Measurements from ENCODE around the gene TAL1. TPM values are rescaled to one million over a fixed set of nuclear protein-coding genes. Genes with fewer than 3 reads are reported as not detected.
"Not testable (repeated sequence)": the region's sequence is repeated elsewhere in the genome, so short reads cannot be mapped to it uniquely, and the experiment has no call there.

The TAL1 gene
- 1 to 10 TPM in 1 of 2 donors, not detected in 1; 1.7 TPM for total RNA-seq

GRCh38 chr1:47232187-47232874 is at the start of gene TAL1:
Gene TAL1 (minus strand): TSS chr1:47232225. CDS start chr1:47225888, 6,337 bp downstream.
- Mint-ChIP-seq H3K4me1 (ENCODE audit: low read depth in 2 of 2) (peaks cover 27 to 28% of the 10 kb centered on the region in 2 donors), H3K27ac (peak within 1 kb of the TSS; percentile 19 to 52), H3K27me3 (peaks cover 55 to 66% of the 10 kb centered on the region in 2 donors), H3K4me3 (peak within 1 kb of the TSS; percentile 89), H3K36me3 (no peaks in the 10 kb centered on the region), H3K9me3 (no peaks in the 10 kb centered on the region)
- DNase-seq (ENCODE audit: low spot score) (no peak), ATAC-seq (peak in 1 of 2 donors; percentile 67)

- H3K36me3 Mint-ChIP-seq, result peaks cover 13% of the 10 kb centered on the region
- no peak overlapping the region for H3K4me3 Mint-ChIP-seq
- DNase-seq (ENCODE audit: low spot score) (no peak), ATAC-seq (peak in 1 of 2 donors; percentile 36)
- H3K4me1 Mint-ChIP-seq (ENCODE audit: low read depth in 2 of 2), result no peaks in the 10 kb centered on the region
- no peaks in the 10 kb centered on the region for H3K9me3 Mint-ChIP-seq
- H3K27ac Mint-ChIP-seq, result no peak overlapping the region
- no peaks in the 10 kb centered on the region for H3K27me3 Mint-ChIP-seq
Observed at GRCh38 chr1:47280142-47280541, 48.1 kb upstream of the TAL1 start.

GRCh38 chr1:47276850-47277249 is 44.8 kb upstream of the TAL1 start:
- ATAC-seq (no peak), DNase-seq (ENCODE audit: low spot score) (no peak)
- H3K36me3 Mint-ChIP-seq, result peaks cover 13% of the 10 kb centered on the region
- H3K9me3 Mint-ChIP-seq, result no peaks in the 10 kb centered on the region
- no peak overlapping the region for H3K27ac Mint-ChIP-seq
- H3K4me1 Mint-ChIP-seq (ENCODE audit: low read depth in 2 of 2), result no peaks in the 10 kb centered on the region
- H3K27me3 Mint-ChIP-seq, result no peaks in the 10 kb centered on the region
- H3K4me3 Mint-ChIP-seq, result no peak overlapping the region

GRCh38 chr1:47275811-47276210 is 43.8 kb upstream of the TAL1 start:
- DNase-seq (ENCODE audit: low spot score); ATAC-seq; H3K4me1 Mint-ChIP-seq (ENCODE audit: low read depth in 2 of 2); H3K9me3 Mint-ChIP-seq; H3K27me3 Mint-ChIP-seq; H3K4me3 Mint-ChIP-seq; H3K27ac Mint-ChIP-seq: not testable (repeated sequence)
- H3K36me3 Mint-ChIP-seq, result peaks cover 12% of the 10 kb centered on the region

GRCh38 chr1:47265529-47265928 is 33.5 kb upstream of the TAL1 start:
- H3K4me1 Mint-ChIP-seq (ENCODE audit: low read depth in 2 of 2); H3K9me3 Mint-ChIP-seq; H3K27me3 Mint-ChIP-seq; DNase-seq (ENCODE audit: low spot score); ATAC-seq; H3K27ac Mint-ChIP-seq; H3K4me3 Mint-ChIP-seq; H3K36me3 Mint-ChIP-seq: not testable (repeated sequence)

DNA sequence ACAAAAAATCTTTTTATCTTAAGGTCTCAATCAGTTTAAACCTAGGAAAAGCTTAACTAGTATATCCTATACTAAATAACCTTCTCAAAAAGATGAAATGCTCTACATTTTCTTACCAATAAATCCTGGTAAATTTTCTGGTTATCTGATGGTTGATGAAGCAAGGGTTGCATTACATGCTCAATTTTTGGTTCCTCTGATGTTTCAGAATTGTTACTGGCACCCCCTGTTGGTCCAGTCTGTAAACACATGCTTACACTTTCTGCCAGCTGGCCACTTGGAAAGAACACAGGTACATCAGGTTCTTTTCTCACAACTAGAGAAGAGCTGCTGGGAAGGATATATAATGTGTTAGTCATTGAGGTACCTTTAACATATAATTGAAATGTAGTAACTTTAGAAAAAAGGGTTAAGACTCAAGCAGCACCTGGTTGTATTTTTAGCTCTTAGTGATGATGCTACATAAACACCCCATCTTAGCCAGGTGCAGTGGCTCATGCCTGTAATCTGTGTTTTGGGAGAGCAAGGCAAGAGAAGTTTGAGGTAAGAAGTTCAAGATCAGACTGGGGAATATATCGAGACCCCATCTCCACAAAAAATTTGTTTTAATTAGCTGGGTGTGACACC is 30.9 kb upstream of the TAL1 start:
- no peak for ATAC-seq

GRCh38 chr1:47257224-47257623 is 25.2 kb upstream of the TAL1 start:
- Mint-ChIP-seq H3K36me3 (peaks cover 6% of the 10 kb centered on the region), H3K4me1 (ENCODE audit: low read depth in 2 of 2) (no peaks in the 10 kb centered on the region), H3K27ac (no peak overlapping the region), H3K27me3 (no peaks in the 10 kb centered on the region), H3K9me3 (no peaks in the 10 kb centered on the region), H3K4me3 (no peak overlapping the region)
- DNase-seq (ENCODE audit: low spot score) (no peak), ATAC-seq (no peak)

More for the DNA sequence above, 30.9 kb upstream of the TAL1 start:
- DNase-seq (ENCODE audit: low spot score), result no peak
- Mint-ChIP-seq H3K4me1 (ENCODE audit: low read depth in 2 of 2) (no peaks in the 10 kb centered on the region), H3K27ac (no peak overlapping the region), H3K9me3 (no peaks in the 10 kb centered on the region), H3K4me3 (no peak overlapping the region), H3K27me3 (no peaks in the 10 kb centered on the region), H3K36me3 (peaks cover 3% of the 10 kb centered on the region)

DNA sequence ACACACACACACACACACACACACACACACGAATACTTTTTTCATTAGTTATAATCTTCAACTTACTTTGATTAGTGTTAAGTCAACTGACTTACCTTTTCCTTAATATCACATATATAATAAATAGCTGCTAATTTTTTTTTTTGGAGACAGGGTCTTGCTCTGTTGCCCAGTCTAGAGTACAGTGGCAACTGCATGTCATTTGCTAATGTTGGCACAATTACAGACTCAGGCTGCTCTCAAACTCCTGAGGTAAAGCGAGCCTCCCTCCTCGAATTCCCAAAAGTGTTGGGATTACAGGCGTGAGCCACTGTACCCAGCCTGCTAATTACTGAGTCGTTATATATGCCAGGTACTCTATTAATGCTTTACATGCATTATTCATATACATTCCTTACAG is 20.8 kb upstream of the TAL1 start:
- Mint-ChIP-seq H3K4me3 (no peak overlapping the region), H3K27ac (no peak overlapping the region), H3K9me3 (no peaks in the 10 kb centered on the region), H3K36me3 (peaks cover 7% of the 10 kb centered on the region), H3K27me3 (no peaks in the 10 kb centered on the region), H3K4me1 (ENCODE audit: low read depth in 2 of 2) (no peaks in the 10 kb centered on the region)
- DNase-seq (ENCODE audit: low spot score) (no peak), ATAC-seq (no peak)

- no peak for ATAC-seq
Observed at GRCh38 chr1:47252369-47252768, 20.3 kb upstream of the TAL1 start.

DNA sequence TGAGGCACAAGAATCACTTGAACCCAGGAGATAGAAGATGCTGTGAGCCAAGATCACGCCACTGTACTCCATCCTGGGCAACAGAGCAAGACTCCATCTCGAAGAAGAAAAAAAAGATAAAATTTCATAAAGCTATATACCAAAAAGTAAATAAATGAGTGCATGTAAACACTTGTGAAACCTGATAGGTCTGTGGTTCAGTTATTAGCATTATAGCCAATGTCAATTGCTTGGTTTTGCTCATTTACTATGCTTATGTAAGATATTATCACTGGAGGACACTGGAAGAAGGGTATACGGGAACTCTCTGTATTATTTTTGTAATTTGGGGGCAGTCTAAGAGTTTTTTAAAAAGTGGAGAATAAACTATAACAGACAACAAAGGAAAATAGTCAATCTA is 17.7 kb upstream of the TAL1 start:
- DNase-seq (ENCODE audit: low spot score) (no peak), ATAC-seq (no peak)
- H3K36me3 Mint-ChIP-seq, result peaks cover 6% of the 10 kb centered on the region
- no peak overlapping the region for H3K27ac Mint-ChIP-seq
- no peaks in the 10 kb centered on the region for H3K4me1 Mint-ChIP-seq (ENCODE audit: low read depth in 2 of 2)
- no peaks in the 10 kb centered on the region for H3K9me3 Mint-ChIP-seq
- peaks cover 4% of the 10 kb centered on the region in 2 donors for H3K27me3 Mint-ChIP-seq
- no peak overlapping the region for H3K4me3 Mint-ChIP-seq

More at GRCh38 chr1:47252369-47252768, 20.3 kb upstream of the TAL1 start:
- no peaks in the 10 kb centered on the region for H3K4me1 Mint-ChIP-seq (ENCODE audit: low read depth in 2 of 2)
- H3K36me3 Mint-ChIP-seq, result peaks cover 6% of the 10 kb centered on the region
- H3K9me3 Mint-ChIP-seq, result no peaks in the 10 kb centered on the region
- H3K27ac Mint-ChIP-seq, result no peak overlapping the region
- no peaks in the 10 kb centered on the region for H3K27me3 Mint-ChIP-seq
- no peak overlapping the region for H3K4me3 Mint-ChIP-seq
- no peak for DNase-seq (ENCODE audit: low spot score)

GRCh38 chr1:47244339-47244862 is 12.4 kb upstream of the TAL1 start:
- H3K9me3 Mint-ChIP-seq, result no peaks in the 10 kb centered on the region
- ATAC-seq, result no peak
- peaks cover 1 to 2% of the 10 kb centered on the region in 2 donors for H3K4me1 Mint-ChIP-seq (ENCODE audit: low read depth in 2 of 2)
- H3K36me3 Mint-ChIP-seq, result no peaks in the 10 kb centered on the region
- no peak overlapping the region for H3K4me3 Mint-ChIP-seq
- no peak overlapping the region for H3K27ac Mint-ChIP-seq
- H3K27me3 Mint-ChIP-seq, result peaks cover 16 to 23% of the 10 kb centered on the region in 2 donors
- no peak for DNase-seq (ENCODE audit: low spot score)

DNA sequence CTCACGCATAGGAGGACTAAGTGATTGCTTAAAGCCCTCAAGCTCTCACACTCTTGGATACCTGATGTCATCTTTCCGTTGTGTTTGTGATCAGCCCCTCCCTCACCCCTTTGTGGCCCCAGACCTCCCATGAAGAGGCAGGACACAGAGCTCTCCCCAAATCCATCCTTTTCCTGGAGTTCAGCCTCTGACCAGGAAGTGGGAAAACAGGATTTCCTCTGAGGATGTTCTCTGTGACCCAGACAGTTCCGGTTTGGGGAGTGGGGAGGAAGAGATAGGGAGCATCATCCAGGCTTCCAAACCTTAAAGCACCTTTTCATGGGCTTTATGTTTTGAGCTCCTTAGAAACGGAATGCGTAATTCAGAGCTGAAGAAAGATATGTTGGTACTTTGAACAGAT is 11.9 kb upstream of the TAL1 start:
- DNase-seq (ENCODE audit: low spot score), result no peak
- no peaks in the 10 kb centered on the region for H3K36me3 Mint-ChIP-seq
- H3K27ac Mint-ChIP-seq, result no peak overlapping the region
- H3K9me3 Mint-ChIP-seq, result no peaks in the 10 kb centered on the region
- peaks cover 4 to 6% of the 10 kb centered on the region in 2 donors for H3K4me1 Mint-ChIP-seq (ENCODE audit: low read depth in 2 of 2)
- no peak overlapping the region for H3K4me3 Mint-ChIP-seq
- H3K27me3 Mint-ChIP-seq, result peaks cover 21 to 28% of the 10 kb centered on the region in 2 donors
- no peak for ATAC-seq

DNA sequence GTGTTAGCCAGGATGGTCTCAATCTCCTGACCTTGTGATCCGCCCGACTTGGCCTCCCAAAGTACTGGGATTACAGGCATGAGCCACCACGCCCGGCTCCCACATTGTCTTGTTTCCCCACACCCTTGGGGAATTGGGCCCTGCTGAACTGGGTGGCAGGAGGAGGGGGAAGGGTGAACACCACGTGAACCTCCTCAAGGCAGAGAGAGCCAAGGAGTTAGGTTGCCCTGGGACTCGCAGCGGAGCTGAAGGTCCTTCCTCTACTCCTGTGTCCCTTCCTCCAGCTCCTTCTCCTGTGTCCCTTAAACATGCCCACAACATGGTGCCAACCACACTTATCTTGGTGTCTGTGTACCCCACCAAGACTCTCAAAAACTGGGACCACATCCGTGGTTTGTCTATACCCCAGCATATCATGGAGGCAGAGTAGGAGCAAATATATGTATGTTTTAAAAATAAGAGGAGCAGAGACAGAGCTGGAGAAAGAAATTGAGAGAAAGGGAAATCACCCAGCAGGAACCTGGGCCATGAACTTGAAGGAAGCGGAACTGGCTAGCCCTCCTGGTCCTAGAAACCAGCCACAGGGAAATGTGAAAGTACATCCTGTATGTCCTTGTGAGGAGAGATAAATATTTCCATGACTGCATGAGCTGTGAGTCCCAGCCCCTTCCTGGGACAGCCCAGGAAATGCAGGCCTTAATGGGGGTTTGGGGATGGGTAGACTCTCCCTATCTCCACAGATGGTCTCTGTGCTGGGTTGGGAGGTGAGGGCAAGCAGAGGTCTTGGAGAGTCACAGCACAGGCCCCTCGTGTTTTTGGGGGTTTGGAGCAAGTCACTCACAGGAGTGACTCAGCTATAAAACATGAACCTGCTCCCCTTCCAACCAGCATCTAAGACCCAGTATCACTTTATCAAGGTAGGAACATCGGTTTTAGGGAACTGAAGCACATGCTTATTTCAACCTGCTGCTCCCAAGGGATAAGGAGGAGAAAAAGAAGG is 9.4 kb upstream of the TAL1 start:
- Mint-ChIP-seq H3K4me1 (ENCODE audit: low read depth in 2 of 2) (peaks cover 4 to 6% of the 10 kb centered on the region in 2 donors), H3K9me3 (no peaks in the 10 kb centered on the region), H3K36me3 (no peaks in the 10 kb centered on the region), H3K27me3 (peaks cover 21 to 37% of the 10 kb centered on the region in 2 donors), H3K27ac (no peak overlapping the region), H3K4me3 (no peak overlapping the region)
- ATAC-seq (no peak), DNase-seq (ENCODE audit: low spot score) (no peak)

Measured in natural killer cell treated with Interleukin-12 subunit alpha and Interleukin-12 subunit beta and Interleukin-15 and Interleukin-18, amount 100 ng/mL, for 72 hours (primary cell).